ENCODE measurements around the gene WNT3.
"Not testable (repeated sequence)": the region's sequence is repeated elsewhere in the genome, so short reads cannot be mapped to it uniquely, and the experiment has no call there.

The WNT3 gene

DNA sequence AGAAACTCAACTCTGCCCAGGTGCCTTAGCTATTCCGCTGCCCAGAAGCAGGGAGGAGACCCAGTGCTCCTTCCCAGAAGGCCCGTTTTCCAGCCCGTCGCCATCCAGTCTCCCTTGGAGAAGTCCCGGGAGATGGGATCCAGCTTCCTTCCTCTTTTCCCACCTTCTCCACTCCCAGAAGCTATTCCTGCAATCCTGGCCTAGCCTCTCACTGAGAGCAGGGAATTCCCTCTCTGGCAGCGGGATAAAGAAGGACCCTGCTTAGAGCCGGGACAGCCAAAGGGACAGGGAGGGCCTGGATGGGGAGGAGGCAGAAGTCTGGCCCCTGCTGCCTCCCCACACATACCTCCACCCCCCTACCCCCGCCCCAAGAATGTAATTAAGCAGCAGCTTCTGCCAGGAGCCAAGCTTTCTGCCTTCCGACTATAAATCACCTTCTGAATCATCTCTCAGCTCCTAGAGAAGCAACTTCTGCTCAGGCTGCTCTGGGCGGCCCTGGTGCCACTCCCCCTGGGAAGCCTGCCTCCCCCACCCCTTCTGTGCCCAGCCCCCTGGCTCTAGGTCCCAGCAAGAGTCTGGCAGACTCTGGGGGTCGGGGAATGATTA lies 6.4 kb downstream of the WNT3 start:
- no peak for DNase-seq

- no peak for DNase-seq
Measured at GRCh38 chr17:46810837-46811236, 7.7 kb downstream of the WNT3 start.

- no peak for DNase-seq
Measured at GRCh38 chr17:46809110-46809571, 9.4 kb downstream of the WNT3 start.

GRCh38 chr17:46805771-46806170 lies 12.7 kb downstream of the WNT3 start:
- DNase-seq, result no peak

- no peak for DNase-seq
Measured at GRCh38 chr17:46803544-46803943, 14.9 kb downstream of the WNT3 start.

DNA sequence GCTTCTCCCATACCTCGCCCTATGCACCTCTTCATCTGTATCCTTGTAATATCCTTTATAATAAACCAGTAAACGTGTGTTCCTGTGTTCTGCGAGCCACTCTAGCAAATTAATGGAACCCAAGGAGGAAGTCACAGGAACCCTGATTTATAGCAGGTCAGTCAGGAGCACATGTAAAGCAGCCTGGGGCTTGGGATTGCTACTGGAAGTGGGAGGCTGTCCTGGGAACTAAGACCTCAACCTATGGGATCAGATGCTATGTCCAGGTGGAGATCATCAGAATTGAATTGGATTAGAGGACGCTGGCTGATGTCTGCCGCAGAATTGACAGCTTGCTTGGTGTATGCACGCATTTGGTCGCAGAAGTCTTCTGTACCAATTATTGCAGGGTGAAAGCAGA lies 15.7 kb downstream of the WNT3 start:
- DNase-seq, result no peak

DNA sequence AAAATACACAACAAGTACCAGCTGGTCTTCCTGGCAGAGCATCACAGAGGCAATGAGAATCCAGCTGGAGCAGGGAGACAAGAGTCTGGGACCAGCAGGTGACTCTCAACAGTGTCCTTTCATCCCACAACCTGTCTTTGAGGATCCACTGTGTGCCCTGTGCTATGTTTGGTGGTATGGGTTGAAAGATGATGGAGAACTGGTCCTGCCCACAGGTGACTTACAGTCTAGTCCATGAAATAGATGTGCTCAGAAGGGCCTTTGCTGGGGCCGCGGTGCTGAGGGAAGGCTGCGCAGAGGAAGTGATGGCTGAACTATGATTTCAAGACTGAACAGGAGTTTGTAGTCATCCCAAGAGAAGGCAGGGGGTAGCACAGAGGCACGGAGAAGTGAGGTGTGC lies 17.9 kb downstream of the WNT3 start:
- DNase-seq, result no peak

GRCh38 chr17:46796956-46797530 lies 21.4 kb downstream of the WNT3 start:
- no peak for DNase-seq

DNA sequence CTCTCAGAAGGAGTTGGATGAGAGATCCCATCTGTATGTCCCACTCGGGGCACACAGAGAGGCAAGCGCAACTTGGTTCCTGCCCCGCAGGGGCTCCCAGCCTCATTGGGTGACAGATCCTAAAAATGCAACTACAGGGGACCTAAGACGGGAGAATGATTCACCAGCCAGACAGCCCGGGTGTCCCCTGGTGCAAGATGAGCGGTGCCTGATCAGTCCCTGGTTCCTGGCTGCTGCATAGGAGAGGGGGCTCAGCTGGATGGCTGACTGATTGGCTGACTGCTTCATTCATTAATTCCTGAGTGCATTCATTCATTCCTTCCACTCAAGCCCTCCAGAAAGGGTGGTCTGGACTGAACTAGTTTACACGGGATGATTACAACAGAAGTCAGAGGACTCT lies 22.0 kb downstream of the WNT3 start:
- DNase-seq, result no peak

GRCh38 chr17:46796084-46796483 lies 22.4 kb downstream of the WNT3 start:
- DNase-seq, result no peak

GRCh38 chr17:46795379-46795952 lies 23.0 kb downstream of the WNT3 start:
- DNase-seq, result no peak

DNA sequence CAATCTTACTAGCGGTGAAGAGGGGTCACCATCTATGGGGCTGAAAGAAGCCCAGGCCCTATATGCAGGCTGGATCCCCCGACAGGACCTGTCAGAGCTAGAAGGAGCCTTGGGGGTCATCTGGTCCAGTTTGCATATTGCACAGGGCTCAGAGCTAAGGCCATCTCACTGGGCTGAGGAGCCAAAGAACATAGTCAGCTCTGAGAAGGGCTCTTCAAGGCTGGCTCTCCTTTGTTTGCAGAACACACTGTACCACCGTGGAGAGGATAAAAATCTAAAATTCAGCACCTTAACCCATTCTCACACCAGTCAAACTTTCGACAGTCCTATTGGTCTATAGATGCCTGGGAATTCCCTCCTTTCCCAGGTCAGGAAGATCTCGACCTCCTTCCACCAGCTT lies 24.2 kb downstream of the WNT3 start:
- DNase-seq, result no peak

- no peak for DNase-seq
Measured at GRCh38 chr17:46793541-46793940, 25.0 kb downstream of the WNT3 start.

- DNase-seq, result not testable (repeated sequence)
Measured at GRCh38 chr17:46793023-46793422, 25.5 kb downstream of the WNT3 start.

GRCh38 chr17:46792071-46792470 lies 26.4 kb downstream of the WNT3 start:
- DNase-seq, result no peak

DNA sequence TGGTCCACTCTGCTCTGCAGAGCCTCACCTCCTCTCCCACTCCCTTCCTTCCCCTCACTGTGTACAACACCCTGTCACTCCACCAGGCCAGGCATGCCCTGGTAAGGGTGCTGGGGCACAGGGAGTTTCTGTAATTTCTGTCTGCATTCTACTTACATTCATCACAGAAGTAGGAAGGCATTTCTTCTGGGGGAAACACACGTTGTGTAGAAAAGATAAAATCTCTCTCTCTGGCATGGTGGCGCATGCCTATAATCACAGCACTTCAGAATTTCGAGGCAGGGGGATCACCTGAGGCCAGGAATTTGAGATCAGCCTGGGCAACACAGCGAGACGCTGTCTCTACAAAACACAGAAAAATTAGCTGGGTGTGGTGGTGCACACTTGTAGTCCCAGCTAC lies 27.0 kb downstream of the WNT3 start:
- DNase-seq, result no peak

- no peak for DNase-seq
Measured at GRCh38 chr17:46790216-46790615, 28.3 kb downstream of the WNT3 start.

GRCh38 chr17:46789610-46790009 lies 28.9 kb downstream of the WNT3 start:
- DNase-seq, result no peak

DNA sequence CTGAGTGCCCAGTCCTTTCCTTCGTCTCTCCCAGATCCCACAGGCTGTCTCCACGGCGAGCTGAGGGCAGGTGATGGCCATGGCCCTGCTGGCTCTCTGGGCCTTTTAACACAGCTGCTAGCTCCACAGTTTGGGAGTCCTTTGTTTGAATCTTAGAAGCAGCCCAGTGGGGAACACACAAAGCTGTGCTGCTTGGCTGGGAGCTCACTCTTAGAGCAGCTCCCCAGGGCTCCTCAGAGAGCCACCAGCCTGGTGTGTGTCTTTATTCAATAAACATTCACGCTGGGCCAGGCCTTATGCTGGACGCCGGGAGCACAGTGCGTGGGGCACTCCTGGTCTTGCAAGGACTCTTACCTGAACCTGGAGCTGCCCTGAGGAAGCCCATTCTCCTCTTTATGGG lies 29.7 kb downstream of the WNT3 start:
- no peak for DNase-seq

DNA sequence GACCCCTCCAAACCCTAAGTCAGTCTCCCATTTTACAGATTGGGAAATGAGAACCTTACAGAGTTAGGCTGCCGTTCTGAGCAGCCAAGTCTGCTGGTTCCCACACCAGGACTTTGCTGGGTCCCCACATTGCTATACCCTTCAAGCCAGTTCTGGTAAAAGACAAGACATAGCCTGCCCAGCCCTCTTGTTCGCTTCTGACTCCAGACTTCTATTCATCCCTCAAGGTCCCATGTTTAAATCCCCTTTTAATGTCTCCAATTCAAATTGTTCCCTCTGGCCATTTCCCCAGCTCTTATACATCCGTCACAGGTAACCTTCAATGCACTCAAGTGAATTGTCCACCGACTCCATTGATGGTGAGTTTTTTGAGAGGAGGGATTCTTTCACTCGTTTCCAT lies 30.2 kb downstream of the WNT3 start:
- no peak for DNase-seq

DNA sequence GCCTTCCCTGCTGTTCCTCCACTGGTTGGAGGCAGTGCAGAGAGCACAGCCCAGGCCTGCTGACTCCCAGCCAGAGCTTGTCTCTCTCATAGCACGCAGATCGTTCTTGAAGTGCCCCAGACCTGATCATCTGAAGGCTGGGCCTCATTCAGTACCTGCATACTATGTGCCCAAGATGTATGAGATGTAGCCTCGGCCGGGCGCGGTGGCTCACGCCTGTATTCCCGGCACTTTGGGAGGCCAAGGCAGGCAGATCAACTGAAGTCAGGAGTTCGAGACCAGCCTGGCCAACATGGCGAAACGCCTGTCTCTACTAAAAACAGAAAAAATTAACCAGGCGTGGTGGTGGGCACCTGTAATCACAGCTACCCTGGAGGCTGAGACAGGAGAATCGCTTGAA lies 31.0 kb downstream of the WNT3 start:
- DNase-seq, result no peak

- no peak for DNase-seq
Measured at GRCh38 chr17:46785696-46786095, 32.8 kb downstream of the WNT3 start.

GRCh38 chr17:46783031-46783593 lies 35.4 kb downstream of the WNT3 start:
- DNase-seq, result no peak

GRCh38 chr17:46782250-46782953 lies 36.1 kb downstream of the WNT3 start:
- peak; percentile 4 to 15 for DNase-seq
